Ovary (tissue), 9 donors: Measurements from ENCODE around the gene ATXN10. TPM values are rescaled to one million over a fixed set of nuclear protein-coding genes. Genes with fewer than 3 reads are reported as not detected.
A peak's percentile ranks its signal among the peaks of the same experiment; 100 is the strongest.

Source experiments
- DNase-seq, 5 donors: peaks; one replicate each; pipeline ENCODE4 v3.0.0-alpha.2; 2019 to 2020
- H3K27ac ChIP-seq, 2 donors: fragments of 200-600 bp; one replicate each; pipeline versions ENCODE4 v1.5.1 to v1.8.0; 2019 to 2022
- H3K27me3 ChIP-seq: fragments of 200-600 bp; one replicate; pipeline ENCODE4 v1.8.0; 2022
- H3K36me3 ChIP-seq: fragments of 200-600 bp; sonication (generic); one replicate; pipeline ENCODE4 v1.5.1; 2019
- H3K4me1 ChIP-seq: one replicate; pipeline ENCODE4 v1.8.1; 2013; ENCODE audit warnings: mild to moderate bottlenecking, moderate library complexity; ENCODE audit not compliant: insufficient read depth
- H3K4me3 ChIP-seq: fragments of 200-600 bp; sonication (generic); one replicate; pipeline ENCODE4 v1.5.1; 2017
- H3K9me3 ChIP-seq, 2 donors: fragments of 200-600 bp in 1 of 2; sonication (generic) in 1 of 2; one replicate each; pipeline versions ENCODE4 v1.5.1 to v1.8.1; 2013 to 2019; ENCODE audit warnings: mild to moderate bottlenecking in 1 of 2, moderate library complexity in 1 of 2
- EP300 ChIP-seq: sonication (generic); formaldehyde crosslinking; IDR thresholded peaks from one replicate; pipeline ENCODE4 v1.6.1; 2017; ENCODE audit warnings: antibody characterized with exemption
- POLR2A ChIP-seq: fragments of 450-650 bp; IDR thresholded peaks from one replicate; pipeline ENCODE4 v1.6.1; 2017; ENCODE audit warnings: antibody characterized with exemption, mild to moderate bottlenecking, moderate library complexity
- WGBS, 3 donors: extraction: QIAGEN DNeasy Blood & Tissue Kit in 1 of 3; methylation state at CpG; one replicate each; pipeline versions ENCODE4 v1.1.5 to v1.1.7; 2013 to 2017; 5-methylcytosine and 5-hydroxymethylcytosine counted together
- intact Hi-C, 4 donors: fragments of 100-400 bp; cut with DNase I; formaldehyde crosslinking; loops; one replicate each; pipeline versions ENCODE4 v1.11.0 to v1.15.1; 2022 to 2023
- microRNA-seq, 3 donors: library from miRNA; unstranded; fragments of <30 nt; microRNA quantifications; one replicate each; pipeline versions ENCODE4 to v1.2.0, GENCODE V29; 2019 to 2020
- polyA plus RNA-seq, 2 donors: library from polyadenylated mRNA; stranded (reverse); fragments of 200-250 nt in 1 of 2; fragments of 350-450 nt in 1 of 2; fragmentation: Illumina TruSeq in 1 of 2; extraction: RNeasy Lipid Tissue Mini Kit (QIAGEN cat#74804) in 1 of 2; gene quantifications; one replicate each; pipeline ENCODE4 v1.2.3, GENCODE V29; 2013 to 2014
- small RNA-seq: library from RNA; depleted of rRNA; stranded (forward); fragments of <200 nt; gene quantifications from one replicate; pipeline ENCODE3, GENCODE V24; 2016
- total RNA-seq, 7 donors: library from RNA; depleted of rRNA in 2 of 7; stranded (reverse); fragments of >200 nt in 2 of 7; fragmentation: NEBNext Ultra II Directional in 3 of 7; extraction: Animal tissue kit (Norgen Biotek cat#: 25700) in 3 of 7; gene quantifications; one replicate each; pipeline versions ENCODE4 v1.1.0 to v1.2.4, GENCODE V29; 2016 to 2023
- TF ChIP-seq, protein P1 (sequence below), 3 donors: fragments of 450-650 bp in 2 of 3; fragments of 200-600 bp in 1 of 3; IDR thresholded peaks; one replicate each; pipeline versions ENCODE4 v1.5.1 to v1.8.0; 2016 to 2022; ENCODE audit warnings: antibody characterized with exemption in 3 of 3, mild to moderate bottlenecking in 1 of 3
- donor health status: DM: no; HTN: no; CAD: no; lungs with moderate emphysema.
- donor health status: DM: no; HTN: no; CAD: no.
- donor health status: Bipolar disorder and iron deficiency.
- donor health status: DM: yes; HTN: yes; CAD: no.
- donor health status: DM: no; HTN: no; CAD: no.
- donor health status: DM: yes; HTN: yes; CAD: no.

The ATXN10 gene
- total and polyA plus RNA-seq, 9 donors: 77.4 to 241 (median 175) TPM

- no peaks in the 10 kb centered on the region for H3K9me3 ChIP-seq
- DNase-seq: peak in 1 of 5 donors; percentile 10
- TF ChIP-seq EP300 (no peak), POLR2A (no peak)
- TF ChIP-seq, protein P1, sequence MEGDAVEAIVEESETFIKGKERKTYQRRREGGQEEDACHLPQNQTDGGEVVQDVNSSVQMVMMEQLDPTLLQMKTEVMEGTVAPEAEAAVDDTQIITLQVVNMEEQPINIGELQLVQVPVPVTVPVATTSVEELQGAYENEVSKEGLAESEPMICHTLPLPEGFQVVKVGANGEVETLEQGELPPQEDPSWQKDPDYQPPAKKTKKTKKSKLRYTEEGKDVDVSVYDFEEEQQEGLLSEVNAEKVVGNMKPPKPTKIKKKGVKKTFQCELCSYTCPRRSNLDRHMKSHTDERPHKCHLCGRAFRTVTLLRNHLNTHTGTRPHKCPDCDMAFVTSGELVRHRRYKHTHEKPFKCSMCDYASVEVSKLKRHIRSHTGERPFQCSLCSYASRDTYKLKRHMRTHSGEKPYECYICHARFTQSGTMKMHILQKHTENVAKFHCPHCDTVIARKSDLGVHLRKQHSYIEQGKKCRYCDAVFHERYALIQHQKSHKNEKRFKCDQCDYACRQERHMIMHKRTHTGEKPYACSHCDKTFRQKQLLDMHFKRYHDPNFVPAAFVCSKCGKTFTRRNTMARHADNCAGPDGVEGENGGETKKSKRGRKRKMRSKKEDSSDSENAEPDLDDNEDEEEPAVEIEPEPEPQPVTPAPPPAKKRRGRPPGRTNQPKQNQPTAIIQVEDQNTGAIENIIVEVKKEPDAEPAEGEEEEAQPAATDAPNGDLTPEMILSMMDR (IDR thresholded peaks at IDR 0.05): no peak
- H3K27me3 ChIP-seq: no peaks in the 10 kb centered on the region
- intact Hi-C loops: no loop called here
- no peaks in the 10 kb centered on the region for H3K4me1 ChIP-seq
- WGBS, 3 donors: 57 to 65% (median 60%) methylated on average over 18 to 22 of the region's 22 CpGs
- no peaks in the 10 kb centered on the region for H3K36me3 ChIP-seq
- no peak overlapping the region for H3K4me3 ChIP-seq
- no peak overlapping the region for H3K27ac ChIP-seq
These were observed 220.5 kb downstream of the ATXN10 start for GRCh38 chr22:45891996-45892621.

DNA sequence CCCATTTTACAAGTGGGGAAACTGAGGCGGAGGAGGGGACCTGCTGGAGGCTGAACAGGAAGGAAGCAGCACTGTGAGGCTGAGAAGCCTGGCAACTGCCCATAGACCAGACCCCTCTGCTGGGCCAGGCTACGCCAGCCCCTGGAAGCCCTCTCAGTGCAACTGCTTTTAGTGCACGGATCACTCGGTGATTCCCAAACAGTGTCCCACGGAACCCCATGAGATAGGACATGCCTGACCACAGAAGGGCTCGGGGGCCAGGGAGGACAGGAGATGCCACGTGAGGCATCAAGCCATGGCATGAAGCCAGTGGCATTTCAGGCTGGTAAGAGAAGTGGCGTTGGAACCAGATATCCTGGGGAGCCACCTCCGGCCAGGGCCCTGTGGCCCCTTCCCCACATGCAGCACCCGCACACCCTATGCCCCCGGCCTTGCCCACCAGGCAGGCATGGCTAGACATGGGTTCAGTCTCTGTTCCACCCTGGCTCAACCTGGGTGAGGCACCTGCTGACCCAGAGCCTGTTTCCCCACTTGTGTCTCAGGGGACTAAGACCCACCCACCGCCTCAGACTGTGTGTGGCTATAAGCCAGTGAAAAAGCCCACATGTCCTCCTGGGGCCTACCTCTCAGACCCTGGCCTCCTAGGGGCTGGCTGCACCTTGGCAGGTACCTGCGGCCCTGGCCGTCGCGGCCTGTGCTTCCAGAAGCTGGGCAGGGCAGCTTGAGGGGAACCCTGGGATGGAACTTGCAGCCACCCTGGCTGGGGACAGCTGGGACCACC, 221.2 kb downstream of the ATXN10 start:
- no peaks in the 10 kb centered on the region for H3K27me3 ChIP-seq
- TF ChIP-seq, protein P1 (IDR thresholded peaks at IDR 0.05): no peak
- TF ChIP-seq EP300: no peak
- peak in 1 of 5 donors; percentile 16 for DNase-seq
- no peaks in the 10 kb centered on the region for H3K4me1 ChIP-seq
- no peaks in the 10 kb centered on the region for H3K36me3 ChIP-seq
- H3K27ac ChIP-seq: no peak overlapping the region
- no peaks in the 10 kb centered on the region for H3K9me3 ChIP-seq
- H3K4me3 ChIP-seq: no peak overlapping the region
- intact Hi-C loops: no loop called here
- WGBS, 3 donors: 67 to 86% (median 77%) methylated on average over 15 to 16 of the region's 16 CpGs

GRCh38 chr22:45893516-45893915, 221.9 kb downstream of the ATXN10 start:
- Histone ChIP-seq H3K4me3 (no peak overlapping the region), H3K27ac (no peak overlapping the region), H3K4me1 (no peaks in the 10 kb centered on the region), H3K27me3 (no peaks in the 10 kb centered on the region), H3K36me3 (no peaks in the 10 kb centered on the region), H3K9me3 (no peaks in the 10 kb centered on the region)
- intact Hi-C loops: no loop called here
- TF ChIP-seq, protein P1 (IDR thresholded peaks at IDR 0.05): no peak
- TF ChIP-seq EP300 (no peak), POLR2A (no peak)
- 61 to 67% (median 67%) methylated on average over 9 of the region's 9 CpGs for WGBS, 3 donors
- DNase-seq: peak in 1 of 5 donors; percentile 2

Small RNA genes lying within 50 kb of the gene (microRNA-seq; reads per million reads assigned to microRNA genes)
- gene MIR4762: 0 to 0.16 (median 0) reads per million in 3 donors

Small RNA genes lying within 50 kb of the gene (small RNA-seq; reads per million reads assigned to genes)
- gene MIR4762 (not detected), gene RNU6-1161P (not detected)

Other genes starting within 250 kb of the ATXN10 start
- gene FBLN1, start 169.0 kb upstream of the ATXN10 start, total RNA-seq: 100 to 1,000 TPM in 5 of 7 donors, 10 to 100 TPM in 2; 62.7 to 394 (median 189) TPM
- 100 to 1,000 TPM in 1 of 2 donors, 10 to 100 TPM in 1; 81.7 to 196 TPM for gene FBLN1, start 169.0 kb upstream of the ATXN10 start, polyA plus RNA-seq